HepG2 (cell line): ENCODE data around the gene FGF19. TPM values are rescaled to one million over a fixed set of nuclear protein-coding genes. Genes with fewer than 3 reads are reported as not detected.

Experiments
- ATAC-seq: fragments of 200-7000 bp; cut with Tn5 transposase; 3 replicates; pipeline ENCODE4 v1.9.1; 2020; ENCODE audit warnings: mild to moderate bottlenecking, moderate library complexity
- BruUV-seq: library from RNA; stranded (reverse); fragments of 400-500 nt; replicated peaks from 2 replicates; lab custom pipeline; 2021; lab: Mats Ljungman, UMichigan
- CTCF ChIA-PET: fragments of 300-600 bp; formaldehyde crosslinking; extraction: SDS; loops from one replicate; lab custom pipeline; 2021; ENCODE audit warnings: low total read pairs, inconsistent platforms, low intra/inter-chr PET ratio; lab: Yijun Ruan, JAX
- POLR2A ChIA-PET: fragments of 350-600 bp; sonication (Branson Sonifier 250); formaldehyde crosslinking; loops from one replicate; lab custom pipeline; 2020; ENCODE audit warnings: antibody characterized with exemption, inconsistent platforms; lab: Yijun Ruan, JAX
- DNase-seq: peaks from one replicate; pipeline ENCODE4 v3.0.0-alpha.2; 2015; ENCODE audit warnings: low spot score
- FAIRE-seq: peaks from 3 replicates; lab custom pipeline; 2011; peaks lifted over from hg19 to GRCh38; lab: Jason Lieb, UNC
- H2AFZ ChIP-seq: one replicate; pipeline ENCODE4 v1.6.1; 2011; ENCODE audit warnings: low read length, inconsistent platforms
- H3K27ac ChIP-seq: fragments of 300-600 bp; 3 replicates; pipeline ENCODE4 v1.8.0; 2011; ENCODE audit warnings: mixed run types, mild to moderate bottlenecking, mixed read lengths, low read length, inconsistent platforms; ENCODE audit not compliant: insufficient read depth; ENCODE audit errors: extremely low read length
- H3K27me3 ChIP-seq, 2 experiments: fragments of 200-600 bp in 1 of 2; 2 replicates in 1 of 2; 3 replicates in 1 of 2; pipeline versions ENCODE4 v1.6.0 to v1.8.0; 2011; ENCODE audit warnings: low read length in 2 of 2, mild to moderate bottlenecking in 2 of 2, moderate library complexity in 2 of 2, inconsistent platforms in 1 of 2; ENCODE audit not compliant: insufficient read depth in 2 of 2, control insufficient read depth in 1 of 2
- H3K36me3 ChIP-seq, 2 experiments: fragments of 200-600 bp in 1 of 2; replicated peaks in 1 of 2; 2 replicates in 1 of 2; 3 replicates in 1 of 2; pipeline versions ENCODE4 v1.5.1 to v1.8.0; 2011; ENCODE audit warnings: low read length in 2 of 2, inconsistent platforms in 1 of 2; ENCODE audit not compliant: insufficient read depth in 2 of 2, control insufficient read depth in 1 of 2
- H3K4me1 ChIP-seq: 2 replicates; pipeline ENCODE4 v1.5.1; 2012; ENCODE audit warnings: low read length, inconsistent platforms; ENCODE audit not compliant: insufficient read depth
- H3K4me2 ChIP-seq: 2 replicates; pipeline ENCODE4 v1.6.0; 2011; ENCODE audit warnings: low read depth, low read length, inconsistent platforms
- H3K4me3 ChIP-seq, 3 experiments: fragments of 200-600 bp in 1 of 3; sonication (generic), shearing (Covaris generic) in 1 of 3; replicated peaks in 1 of 3; 2 replicates each; pipeline ENCODE4 v1.5.1; 2011 to 2016; ENCODE audit warnings: low read length in 3 of 3, inconsistent platforms in 2 of 3, low read depth in 2 of 3, mild to moderate bottlenecking in 2 of 3, control low read depth in 1 of 3, mixed read lengths in 1 of 3; ENCODE audit not compliant: insufficient read depth in 1 of 3
- H3K79me2 ChIP-seq: one replicate; pipeline ENCODE4 v1.6.1; 2011; ENCODE audit warnings: low read length, inconsistent platforms; ENCODE audit not compliant: insufficient read depth
- H3K9ac ChIP-seq: 2 replicates; pipeline ENCODE4 v1.6.0; 2011; ENCODE audit warnings: mild to moderate bottlenecking, low read depth, low read length, inconsistent platforms; ENCODE audit not compliant: insufficient read depth
- H3K9me3 ChIP-seq: 2 replicates; pipeline ENCODE4 v1.5.1; 2012; ENCODE audit warnings: mild to moderate bottlenecking, low read length
- H4K20me1 ChIP-seq: 2 replicates; pipeline ENCODE4 v1.6.0; 2011; ENCODE audit warnings: inconsistent platforms, mild to moderate bottlenecking, low read length, moderate library complexity; ENCODE audit not compliant: insufficient read depth
- ELF1 ChIP-seq: sonication (generic); formaldehyde crosslinking; IDR thresholded peaks from 2 replicates; pipeline ENCODE4 v1.4.0; 2020; ENCODE audit warnings: missing genetic modification reagents
- NFIC ChIP-seq: IDR thresholded peaks from 2 replicates; pipeline ENCODE4 v1.6.1; 2012; ENCODE audit warnings: mild to moderate bottlenecking, low read length, inconsistent platforms
- NFYC ChIP-seq: IDR thresholded peaks from 2 replicates; pipeline ENCODE4 v1.6.1; 2016; ENCODE audit warnings: missing genetic modification reagents, missing compliant biosample characterization
- PHF20 ChIP-seq: sonication (generic); formaldehyde crosslinking; IDR thresholded peaks from 2 replicates; pipeline ENCODE4 v1.5.0; 2020; ENCODE audit warnings: mild to moderate bottlenecking, missing genetic modification reagents
- TOE1 ChIP-seq: sonication (generic); formaldehyde crosslinking; IDR thresholded peaks from 2 replicates; pipeline ENCODE4 v1.4.0; 2020; ENCODE audit warnings: mild to moderate bottlenecking, missing genetic modification reagents
- WGBS: methylation state at CpG from one replicate; pipeline ENCODE4 v1.1.6; 2017; ENCODE audit warnings: low lambda C conversion rate; 5-methylcytosine and 5-hydroxymethylcytosine counted together
- in situ Hi-C: cut with HindIII; loops from 2 replicates; pipeline ENCODE4 v1.10.0; 2017; ENCODE audit warnings: low pct_unique_long_range_greater_than_20kb; ENCODE audit not compliant: extremely low pct_ligation_motif_present
- intact Hi-C: fragments of 100-400 bp; cut with micrococcal nuclease; formaldehyde crosslinking; loops from one replicate; pipeline ENCODE4 v1.10.0; 2022; ENCODE audit not compliant: unreplicated experiment
- polyA plus RNA-seq, 8 experiments: library from polyadenylated mRNA; depleted of rRNA in 3 of 8; stranded (reverse) in 7 of 8; unstranded in 1 of 8; fragments of >200 nt; fragmentation: Illumina TruSeq in 4 of 8; extraction: Trizol in 4 of 8; gene quantifications; 2 replicates each; pipeline versions ENCODE4 v1.2.1 to v1.2.3, GENCODE V29; 2011 to 2016; ENCODE audit warnings: low read depth in 4 of 8, missing spikeins in 1 of 8, mixed read lengths in 1 of 8; ENCODE audit not compliant: insufficient read depth in 1 of 8
- total RNA-seq, 5 experiments: library from RNA; depleted of rRNA; stranded (reverse); fragments of >200 nt; fragmentation: Illumina TruSeq; extraction: Trizol; gene quantifications; 2 replicates each; pipeline ENCODE4 v1.2.3, GENCODE V29; 2016; ENCODE audit warnings: low read depth in 1 of 5
- TF ChIP-seq, protein P1 (sequence below): sonication (generic); formaldehyde crosslinking; IDR thresholded peaks from 2 replicates; pipeline ENCODE4 v1.5.0; 2020; ENCODE audit warnings: mild to moderate bottlenecking, missing genetic modification reagents
- TF ChIP-seq, protein P2 (sequence below), 2 experiments: sonication (generic) in 1 of 2; formaldehyde crosslinking in 1 of 2; IDR thresholded peaks; 2 replicates each; pipeline versions ENCODE4 v1.6.1 to v1.9.0; 2014 to 2022; ENCODE audit warnings: antibody characterized with exemption in 1 of 2, borderline replicate concordance in 1 of 2, inconsistent platforms in 1 of 2, low read depth in 1 of 2, missing genetic modification reagents in 1 of 2
- TF ChIP-seq, protein P3 (sequence below): sonication (generic); formaldehyde crosslinking; IDR thresholded peaks from 2 replicates; pipeline ENCODE4 v1.4.0; 2020; ENCODE audit warnings: missing genetic modification reagents, borderline replicate concordance
- TF ChIP-seq, protein P4 (sequence below): sonication (generic); formaldehyde crosslinking; IDR thresholded peaks from 2 replicates; pipeline ENCODE4 v1.4.0; 2020; ENCODE audit warnings: mild to moderate bottlenecking, missing genetic modification reagents
- TF ChIP-seq, protein P5 (sequence below): sonication (generic); formaldehyde crosslinking; conservative IDR thresholded peaks from 2 replicates; pipeline ENCODE4 v1.4.0; 2020; ENCODE audit warnings: missing genetic modification reagents

Gene FGF19
- total and polyA plus RNA-seq, 2 of the 13 experiments (the other 11 are each of a cell fraction or from before 2014, with no cell fraction given): 0.07 TPM; not detected in 1

DNA sequence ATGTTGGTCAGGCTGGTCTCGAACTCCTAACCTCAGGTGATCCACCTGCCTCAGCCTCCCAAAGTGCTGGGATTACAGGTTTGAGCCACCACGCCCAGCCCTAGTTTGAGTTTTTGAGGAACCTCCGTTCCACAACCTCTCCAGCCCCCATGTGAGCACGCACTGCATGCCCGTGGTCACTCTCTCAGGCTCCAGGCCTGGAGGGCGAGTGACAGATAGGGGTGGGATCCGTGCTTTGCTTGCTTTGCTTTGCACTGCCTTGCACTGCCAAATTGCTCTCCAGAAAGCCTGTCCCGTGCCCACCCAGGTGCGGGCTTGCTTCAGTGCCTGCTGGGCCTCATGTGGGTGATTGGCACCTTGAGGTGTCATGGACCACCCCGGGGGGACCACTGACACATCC, 41.4 kb upstream of the FGF19 start:
- WGBS: 36% methylated on average over 5 of the region's 10 CpGs
- no TSS peak for BruUV-seq
- CTCF ChIA-PET: no interaction called here
- TF ChIP-seq, protein P1, sequence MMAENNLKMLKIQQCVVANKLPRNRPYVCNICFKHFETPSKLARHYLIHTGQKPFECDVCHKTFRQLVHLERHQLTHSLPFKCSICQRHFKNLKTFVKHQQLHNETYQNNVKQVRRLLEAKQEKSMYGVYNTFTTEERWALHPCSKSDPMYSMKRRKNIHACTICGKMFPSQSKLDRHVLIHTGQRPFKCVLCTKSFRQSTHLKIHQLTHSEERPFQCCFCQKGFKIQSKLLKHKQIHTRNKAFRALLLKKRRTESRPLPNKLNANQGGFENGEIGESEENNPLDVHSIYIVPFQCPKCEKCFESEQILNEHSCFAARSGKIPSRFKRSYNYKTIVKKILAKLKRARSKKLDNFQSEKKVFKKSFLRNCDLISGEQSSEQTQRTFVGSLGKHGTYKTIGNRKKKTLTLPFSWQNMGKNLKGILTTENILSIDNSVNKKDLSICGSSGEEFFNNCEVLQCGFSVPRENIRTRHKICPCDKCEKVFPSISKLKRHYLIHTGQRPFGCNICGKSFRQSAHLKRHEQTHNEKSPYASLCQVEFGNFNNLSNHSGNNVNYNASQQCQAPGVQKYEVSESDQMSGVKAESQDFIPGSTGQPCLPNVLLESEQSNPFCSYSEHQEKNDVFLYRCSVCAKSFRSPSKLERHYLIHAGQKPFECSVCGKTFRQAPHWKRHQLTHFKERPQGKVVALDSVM (CRISPR knock-in tag): no peak
- TF ChIP-seq, protein P2, sequence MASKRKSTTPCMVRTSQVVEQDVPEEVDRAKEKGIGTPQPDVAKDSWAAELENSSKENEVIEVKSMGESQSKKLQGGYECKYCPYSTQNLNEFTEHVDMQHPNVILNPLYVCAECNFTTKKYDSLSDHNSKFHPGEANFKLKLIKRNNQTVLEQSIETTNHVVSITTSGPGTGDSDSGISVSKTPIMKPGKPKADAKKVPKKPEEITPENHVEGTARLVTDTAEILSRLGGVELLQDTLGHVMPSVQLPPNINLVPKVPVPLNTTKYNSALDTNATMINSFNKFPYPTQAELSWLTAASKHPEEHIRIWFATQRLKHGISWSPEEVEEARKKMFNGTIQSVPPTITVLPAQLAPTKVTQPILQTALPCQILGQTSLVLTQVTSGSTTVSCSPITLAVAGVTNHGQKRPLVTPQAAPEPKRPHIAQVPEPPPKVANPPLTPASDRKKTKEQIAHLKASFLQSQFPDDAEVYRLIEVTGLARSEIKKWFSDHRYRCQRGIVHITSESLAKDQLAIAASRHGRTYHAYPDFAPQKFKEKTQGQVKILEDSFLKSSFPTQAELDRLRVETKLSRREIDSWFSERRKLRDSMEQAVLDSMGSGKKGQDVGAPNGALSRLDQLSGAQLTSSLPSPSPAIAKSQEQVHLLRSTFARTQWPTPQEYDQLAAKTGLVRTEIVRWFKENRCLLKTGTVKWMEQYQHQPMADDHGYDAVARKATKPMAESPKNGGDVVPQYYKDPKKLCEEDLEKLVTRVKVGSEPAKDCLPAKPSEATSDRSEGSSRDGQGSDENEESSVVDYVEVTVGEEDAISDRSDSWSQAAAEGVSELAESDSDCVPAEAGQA (IDR thresholded peaks at IDR 0.05; ENCODE audit: low read depth): no peak
- TF ChIP-seq, protein P2 (CRISPR knock-in tag; IDR thresholded peaks at IDR 0.05; ENCODE audit: borderline replicate concordance): no peak
- TF ChIP-seq, protein P3, sequence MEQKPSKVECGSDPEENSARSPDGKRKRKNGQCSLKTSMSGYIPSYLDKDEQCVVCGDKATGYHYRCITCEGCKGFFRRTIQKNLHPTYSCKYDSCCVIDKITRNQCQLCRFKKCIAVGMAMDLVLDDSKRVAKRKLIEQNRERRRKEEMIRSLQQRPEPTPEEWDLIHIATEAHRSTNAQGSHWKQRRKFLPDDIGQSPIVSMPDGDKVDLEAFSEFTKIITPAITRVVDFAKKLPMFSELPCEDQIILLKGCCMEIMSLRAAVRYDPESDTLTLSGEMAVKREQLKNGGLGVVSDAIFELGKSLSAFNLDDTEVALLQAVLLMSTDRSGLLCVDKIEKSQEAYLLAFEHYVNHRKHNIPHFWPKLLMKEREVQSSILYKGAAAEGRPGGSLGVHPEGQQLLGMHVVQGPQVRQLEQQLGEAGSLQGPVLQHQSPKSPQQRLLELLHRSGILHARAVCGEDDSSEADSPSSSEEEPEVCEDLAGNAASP (CRISPR knock-in tag): no peak
- TF ChIP-seq, protein P4, sequence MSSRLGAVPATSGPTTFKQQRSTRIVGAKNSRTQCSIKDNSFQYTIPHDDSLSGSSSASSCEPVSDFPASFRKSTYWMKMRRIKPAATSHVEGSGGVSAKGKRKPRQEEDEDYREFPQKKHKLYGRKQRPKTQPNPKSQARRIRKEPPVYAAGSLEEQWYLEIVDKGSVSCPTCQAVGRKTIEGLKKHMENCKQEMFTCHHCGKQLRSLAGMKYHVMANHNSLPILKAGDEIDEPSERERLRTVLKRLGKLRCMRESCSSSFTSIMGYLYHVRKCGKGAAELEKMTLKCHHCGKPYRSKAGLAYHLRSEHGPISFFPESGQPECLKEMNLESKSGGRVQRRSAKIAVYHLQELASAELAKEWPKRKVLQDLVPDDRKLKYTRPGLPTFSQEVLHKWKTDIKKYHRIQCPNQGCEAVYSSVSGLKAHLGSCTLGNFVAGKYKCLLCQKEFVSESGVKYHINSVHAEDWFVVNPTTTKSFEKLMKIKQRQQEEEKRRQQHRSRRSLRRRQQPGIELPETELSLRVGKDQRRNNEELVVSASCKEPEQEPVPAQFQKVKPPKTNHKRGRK: no peak
- TF ChIP-seq, protein P5, sequence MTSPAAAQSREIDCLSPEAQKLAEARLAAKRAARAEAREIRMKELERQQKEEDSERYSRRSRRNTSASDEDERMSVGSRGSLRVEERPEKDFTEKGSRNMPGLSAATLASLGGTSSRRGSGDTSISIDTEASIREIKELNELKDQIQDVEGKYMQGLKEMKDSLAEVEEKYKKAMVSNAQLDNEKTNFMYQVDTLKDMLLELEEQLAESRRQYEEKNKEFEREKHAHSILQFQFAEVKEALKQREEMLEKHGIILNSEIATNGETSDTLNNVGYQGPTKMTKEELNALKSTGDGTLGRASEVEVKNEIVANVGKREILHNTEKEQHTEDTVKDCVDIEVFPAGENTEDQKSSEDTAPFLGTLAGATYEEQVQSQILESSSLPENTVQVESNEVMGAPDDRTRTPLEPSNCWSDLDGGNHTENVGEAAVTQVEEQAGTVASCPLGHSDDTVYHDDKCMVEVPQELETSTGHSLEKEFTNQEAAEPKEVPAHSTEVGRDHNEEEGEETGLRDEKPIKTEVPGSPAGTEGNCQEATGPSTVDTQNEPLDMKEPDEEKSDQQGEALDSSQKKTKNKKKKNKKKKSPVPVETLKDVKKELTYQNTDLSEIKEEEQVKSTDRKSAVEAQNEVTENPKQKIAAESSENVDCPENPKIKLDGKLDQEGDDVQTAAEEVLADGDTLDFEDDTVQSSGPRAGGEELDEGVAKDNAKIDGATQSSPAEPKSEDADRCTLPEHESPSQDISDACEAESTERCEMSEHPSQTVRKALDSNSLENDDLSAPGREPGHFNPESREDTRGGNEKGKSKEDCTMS (CRISPR knock-in tag): no peak
- TF ChIP-seq PHF20 (CRISPR knock-in tag) (no peak), ELF1 (no peak), TOE1 (no peak), NFYC (CRISPR knock-in tag) (no peak), NFIC (no peak)

More for the DNA sequence above, 41.4 kb upstream of the FGF19 start:
- peaks cover 9% of the 10 kb centered on the region; the same call in 1 of the 2 replicates for H3K4me1 ChIP-seq
- FAIRE-seq (no peak), ATAC-seq (no peak), DNase-seq (no peak)
- in situ Hi-C loops (no loop called here), intact Hi-C loops (no loop called here)
- POLR2A ChIA-PET: no interaction called here
- no peaks in the 10 kb centered on the region for H3K36me3 ChIP-seq
- H3K27ac ChIP-seq: no peak overlapping the region
- no peaks in the 10 kb centered on the region for H3K9me3 ChIP-seq
- no peak overlapping the region for H3K4me2 ChIP-seq
- no peak overlapping the region for H3K4me3 ChIP-seq
- no peaks in the 10 kb centered on the region for H3K79me2 ChIP-seq
- no peak overlapping the region for H2AFZ ChIP-seq
- no peaks in the 10 kb centered on the region for H4K20me1 ChIP-seq
- H3K9ac ChIP-seq: no peak overlapping the region
- peaks cover 6 to 44% of the 10 kb centered on the region in 2 experiments; a peak in 3 of 5 replicates for H3K27me3 ChIP-seq
